Measurements from ENCODE around the gene ANKRD40CL. TPM values are rescaled to one million over a fixed set of nuclear protein-coding genes. Genes with fewer than 3 reads are reported as not detected.

Gene ANKRD40CL
- polyA plus RNA-seq, 1 of the 3 experiments (the other 2 are of a cell fraction): not detected

- 57% methylated on average over 3 of the region's 3 CpGs for WGBS (ENCODE audit: low lambda C conversion rate)
- ChIA-PET POLR2A (no interaction called here), CTCF (interaction anchor here (0.8 kb wide), 1 partner anchor 90 kb away, joined by 3 read pairs; no protein-coding TSS in a partner anchor)
- Histone ChIP-seq H3K79me2 (ENCODE audit: insufficient read depth) (peaks cover 11% of the 10 kb centered on the region), H3F3A (replicated peaks; ENCODE audit: insufficient read depth) (peaks cover 8% of the 10 kb centered on the region), H3K9me2 (no peaks in the 10 kb centered on the region), H3K4me2 (no peak overlapping the region), H3K27me3 (ENCODE audit: insufficient read depth) (no peaks in the 10 kb centered on the region), H3K4me3 (ENCODE audit: low read depth in 2 of 2, low read length in 1 of 2) (no peak overlapping the region), H4K20me1 (ENCODE audit: insufficient read depth) (peaks cover 8% of the 10 kb centered on the region), H3K4me1 (ENCODE audit: control insufficient read depth in 1 of 2, insufficient read depth in 2 of 2, low read depth in 1 of 2, low read length in 1 of 2) (no peaks in the 10 kb centered on the region; a peak in 1 of 4 replicates), H3K9me3 (no peaks in the 10 kb centered on the region), H2AFZ (ENCODE audit: low read depth) (no peak overlapping the region), H3K9ac (no peak overlapping the region), H3K36me3 (replicated peaks in 1 of 2; ENCODE audit: control insufficient read depth in 1 of 2, insufficient read depth in 2 of 2, low read length in 1 of 2) (no peaks in the 10 kb centered on the region), H3K27ac (ENCODE audit: low read depth in 2 of 2, low read length in 1 of 2) (no peak overlapping the region)
- DNase-seq: no peak
- TF ChIP-seq RXRA (IDR thresholded peaks at IDR 0.05; ENCODE audit: borderline replicate concordance, low read depth) (no peak), SIN3A (IDR thresholded peaks at IDR 0.05; ENCODE audit: borderline replicate concordance, low read depth, low read length) (no peak), CHD2 (IDR thresholded peaks at IDR 0.05; ENCODE audit: low read length, partially characterized antibody) (no peak), RFX5 (IDR thresholded peaks at IDR 0.05; ENCODE audit: low read length) (no peak), JUND (IDR thresholded peaks at IDR 0.05) (no peak), SMC3 (IDR thresholded peaks at IDR 0.05; ENCODE audit: low read depth, low read length) (no peak), USF1 (IDR thresholded peaks at IDR 0.05; ENCODE audit: borderline replicate concordance, low read depth) (no peak), MEF2A (IDR thresholded peaks at IDR 0.05; ENCODE audit: borderline replicate concordance, low read depth) (no peak), ELF1 (IDR thresholded peaks at IDR 0.05) (no peak)
- TF ChIP-seq, protein P1, sequence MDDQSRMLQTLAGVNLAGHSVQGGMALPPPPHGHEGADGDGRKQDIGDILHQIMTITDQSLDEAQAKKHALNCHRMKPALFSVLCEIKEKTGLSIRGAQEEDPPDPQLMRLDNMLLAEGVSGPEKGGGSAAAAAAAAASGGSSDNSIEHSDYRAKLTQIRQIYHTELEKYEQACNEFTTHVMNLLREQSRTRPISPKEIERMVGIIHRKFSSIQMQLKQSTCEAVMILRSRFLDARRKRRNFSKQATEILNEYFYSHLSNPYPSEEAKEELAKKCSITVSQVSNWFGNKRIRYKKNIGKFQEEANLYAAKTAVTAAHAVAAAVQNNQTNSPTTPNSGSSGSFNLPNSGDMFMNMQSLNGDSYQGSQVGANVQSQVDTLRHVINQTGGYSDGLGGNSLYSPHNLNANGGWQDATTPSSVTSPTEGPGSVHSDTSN (IDR thresholded peaks at IDR 0.05): no peak
- TF ChIP-seq, protein P2, sequence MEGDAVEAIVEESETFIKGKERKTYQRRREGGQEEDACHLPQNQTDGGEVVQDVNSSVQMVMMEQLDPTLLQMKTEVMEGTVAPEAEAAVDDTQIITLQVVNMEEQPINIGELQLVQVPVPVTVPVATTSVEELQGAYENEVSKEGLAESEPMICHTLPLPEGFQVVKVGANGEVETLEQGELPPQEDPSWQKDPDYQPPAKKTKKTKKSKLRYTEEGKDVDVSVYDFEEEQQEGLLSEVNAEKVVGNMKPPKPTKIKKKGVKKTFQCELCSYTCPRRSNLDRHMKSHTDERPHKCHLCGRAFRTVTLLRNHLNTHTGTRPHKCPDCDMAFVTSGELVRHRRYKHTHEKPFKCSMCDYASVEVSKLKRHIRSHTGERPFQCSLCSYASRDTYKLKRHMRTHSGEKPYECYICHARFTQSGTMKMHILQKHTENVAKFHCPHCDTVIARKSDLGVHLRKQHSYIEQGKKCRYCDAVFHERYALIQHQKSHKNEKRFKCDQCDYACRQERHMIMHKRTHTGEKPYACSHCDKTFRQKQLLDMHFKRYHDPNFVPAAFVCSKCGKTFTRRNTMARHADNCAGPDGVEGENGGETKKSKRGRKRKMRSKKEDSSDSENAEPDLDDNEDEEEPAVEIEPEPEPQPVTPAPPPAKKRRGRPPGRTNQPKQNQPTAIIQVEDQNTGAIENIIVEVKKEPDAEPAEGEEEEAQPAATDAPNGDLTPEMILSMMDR (IDR thresholded peaks at IDR 0.05): no peak
Measured at GRCh38 chr17:50715471-50715870, 51.8 kb downstream of the ANKRD40CL start.

GRCh38 chr17:50712641-50713040 is 54.7 kb downstream of the ANKRD40CL start:
- Histone ChIP-seq H3K4me1 (ENCODE audit: control insufficient read depth in 1 of 2, insufficient read depth in 2 of 2, low read depth in 1 of 2, low read length in 1 of 2) (peaks cover 10 to 15% of the 10 kb centered on the region in 2 experiments), H3K9ac (no peak overlapping the region), H2AFZ (ENCODE audit: low read depth) (no peak overlapping the region), H3K4me3 (ENCODE audit: low read depth in 2 of 2, low read length in 1 of 2) (no peak overlapping the region), H3K79me2 (ENCODE audit: insufficient read depth) (peaks cover 22% of the 10 kb centered on the region), H3F3A (replicated peaks; ENCODE audit: insufficient read depth) (peaks cover 16% of the 10 kb centered on the region), H3K27ac (ENCODE audit: low read depth in 2 of 2, low read length in 1 of 2) (no peak overlapping the region), H3K27me3 (ENCODE audit: insufficient read depth) (no peaks in the 10 kb centered on the region), H4K20me1 (ENCODE audit: insufficient read depth) (no peaks in the 10 kb centered on the region), H3K9me2 (no peaks in the 10 kb centered on the region), H3K36me3 (replicated peaks in 1 of 2; ENCODE audit: control insufficient read depth in 1 of 2, insufficient read depth in 2 of 2, low read length in 1 of 2) (no peaks in the 10 kb centered on the region), H3K9me3 (no peaks in the 10 kb centered on the region), H3K4me2 (no peak overlapping the region)
- TF ChIP-seq GATA2 (CRISPR knock-in tag; IDR thresholded peaks at IDR 0.05): no peak
- no peak for TF ChIP-seq FOXJ3 (CRISPR knock-in tag; IDR thresholded peaks at IDR 0.05)
- no peak for TF ChIP-seq USF1 (IDR thresholded peaks at IDR 0.05; ENCODE audit: borderline replicate concordance, low read depth)
- TF ChIP-seq NFIC (IDR thresholded peaks at IDR 0.05; ENCODE audit: borderline replicate concordance): no peak
- no peak for TF ChIP-seq SIN3A (IDR thresholded peaks at IDR 0.05; ENCODE audit: borderline replicate concordance, low read depth, low read length)
- TF ChIP-seq YY1 (IDR thresholded peaks at IDR 0.05; ENCODE audit: low read depth): no peak
- TF ChIP-seq RFX5 (IDR thresholded peaks at IDR 0.05; ENCODE audit: low read length): no peak
- TF ChIP-seq FOXM1 (IDR thresholded peaks at IDR 0.05; ENCODE audit: low read depth): no peak
- no peak for TF ChIP-seq ELF1 (IDR thresholded peaks at IDR 0.05)
- TF ChIP-seq, protein P3, sequence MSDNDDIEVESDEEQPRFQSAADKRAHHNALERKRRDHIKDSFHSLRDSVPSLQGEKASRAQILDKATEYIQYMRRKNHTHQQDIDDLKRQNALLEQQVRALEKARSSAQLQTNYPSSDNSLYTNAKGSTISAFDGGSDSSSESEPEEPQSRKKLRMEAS (IDR thresholded peaks at IDR 0.05; ENCODE audit: low read depth): no peak
- TF ChIP-seq GABPA (IDR thresholded peaks at IDR 0.05; ENCODE audit: low read depth): no peak
- TF ChIP-seq RAD21 (IDR thresholded peaks at IDR 0.05; ENCODE audit: low read length): no peak
- TF ChIP-seq EZH2phosphoT487 (IDR thresholded peaks at IDR 0.05; ENCODE audit: borderline replicate concordance, low read depth): no peak
- no peak for TF ChIP-seq JUND (IDR thresholded peaks at IDR 0.05)
- TF ChIP-seq, protein P4, sequence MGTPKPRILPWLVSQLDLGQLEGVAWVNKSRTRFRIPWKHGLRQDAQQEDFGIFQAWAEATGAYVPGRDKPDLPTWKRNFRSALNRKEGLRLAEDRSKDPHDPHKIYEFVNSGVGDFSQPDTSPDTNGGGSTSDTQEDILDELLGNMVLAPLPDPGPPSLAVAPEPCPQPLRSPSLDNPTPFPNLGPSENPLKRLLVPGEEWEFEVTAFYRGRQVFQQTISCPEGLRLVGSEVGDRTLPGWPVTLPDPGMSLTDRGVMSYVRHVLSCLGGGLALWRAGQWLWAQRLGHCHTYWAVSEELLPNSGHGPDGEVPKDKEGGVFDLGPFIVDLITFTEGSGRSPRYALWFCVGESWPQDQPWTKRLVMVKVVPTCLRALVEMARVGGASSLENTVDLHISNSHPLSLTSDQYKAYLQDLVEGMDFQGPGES (IDR thresholded peaks at IDR 0.05; ENCODE audit: low read depth, low read length): no peak
- no peak for DNase-seq
- ChIA-PET CTCF (no interaction called here), POLR2A (no interaction called here)
- WGBS (ENCODE audit: low lambda C conversion rate): 88% methylated on average over 9 of the region's 9 CpGs
